ENCODE measurements around the gene CYP27C1.

CYP27C1 gene

GRCh38 chr2:127150996-127151395 is 69.1 kb downstream of the CYP27C1 start:
- DNase-seq (ENCODE audit: low spot score): no peak

GRCh38 chr2:127149384-127149783 is 70.7 kb downstream of the CYP27C1 start:
- DNase-seq (ENCODE audit: low spot score): no peak

- DNase-seq (ENCODE audit: low spot score): no peak
Observed at GRCh38 chr2:127146820-127147502, 73.1 kb downstream of the CYP27C1 start.

GRCh38 chr2:127146071-127146725 is 73.9 kb downstream of the CYP27C1 start:
- DNase-seq (ENCODE audit: low spot score): no peak

GRCh38 chr2:127145280-127145895 is 74.7 kb downstream of the CYP27C1 start:
- no peak for DNase-seq (ENCODE audit: low spot score)

- DNase-seq (ENCODE audit: low spot score): peak; percentile 91
Observed at GRCh38 chr2:127143841-127144782, 76.0 kb downstream of the CYP27C1 start.

GRCh38 chr2:127142663-127143630 is 77.2 kb downstream of the CYP27C1 start:
- DNase-seq (ENCODE audit: low spot score): peak; percentile 67

GRCh38 chr2:127140538-127140937 is 79.6 kb downstream of the CYP27C1 start:
- no peak for DNase-seq (ENCODE audit: low spot score)

- DNase-seq (ENCODE audit: low spot score): no peak
Observed at GRCh38 chr2:127139766-127140165, 80.3 kb downstream of the CYP27C1 start.

GRCh38 chr2:127138281-127138680 is 81.8 kb downstream of the CYP27C1 start:
- DNase-seq (ENCODE audit: low spot score): no peak

GRCh38 chr2:127137741-127138140 is 82.4 kb downstream of the CYP27C1 start:
- DNase-seq (ENCODE audit: low spot score): no peak

- DNase-seq (ENCODE audit: low spot score): no peak
Observed at GRCh38 chr2:127137225-127137624, 82.9 kb downstream of the CYP27C1 start.

- no peak for DNase-seq (ENCODE audit: low spot score)
Observed at GRCh38 chr2:127134833-127135830, 85.0 kb downstream of the CYP27C1 start.

- DNase-seq (ENCODE audit: low spot score): no peak
Observed at GRCh38 chr2:127134235-127134634, 85.9 kb downstream of the CYP27C1 start.

Measured in putamen (tissue), 1 donor.